Fibroblast of lung (primary cell): Measurements from ENCODE around the gene LALBA. TPM values are rescaled to one million over a fixed set of nuclear protein-coding genes. Genes with fewer than 3 reads are reported as not detected.

Source experiments
- DNase-seq, 2 donors: peaks; one replicate each; pipeline versions ENCODE4 v3.0.0 to v3.0.0-alpha.2; 2010; ENCODE audit warnings: low read depth in 2 of 2
- H2AFZ ChIP-seq: 2 replicates; pipeline ENCODE4 v1.5.1; 2012; ENCODE audit warnings: low read length, control low read depth, inconsistent platforms
- H3K27ac ChIP-seq: 2 replicates; pipeline ENCODE4 v1.5.1; 2011; ENCODE audit warnings: low read length, control low read depth; ENCODE audit not compliant: insufficient read depth
- H3K27me3 ChIP-seq: 2 replicates; pipeline ENCODE4 v1.5.1; 2011; ENCODE audit warnings: mild to moderate bottlenecking, low read length; ENCODE audit not compliant: control insufficient read depth, insufficient read depth
- H3K36me3 ChIP-seq: 2 replicates; pipeline ENCODE4 v1.5.1; 2011; ENCODE audit warnings: low read length; ENCODE audit not compliant: control insufficient read depth, insufficient read depth
- H3K4me1 ChIP-seq: 2 replicates; pipeline ENCODE4 v1.5.1; 2011; ENCODE audit warnings: low read length; ENCODE audit not compliant: control insufficient read depth, insufficient read depth; ENCODE audit errors: extremely low read depth
- H3K4me2 ChIP-seq: 2 replicates; pipeline ENCODE4 v1.5.1; 2011; ENCODE audit warnings: low read length, control low read depth; ENCODE audit not compliant: insufficient read depth; ENCODE audit errors: extremely low read depth
- H3K4me3 ChIP-seq, 4 experiments: fragments of 200-600 bp in 1 of 4; sonication (generic) in 1 of 4; replicated peaks in 1 of 4; 2 replicates each; pipeline ENCODE4 v1.5.1; 2011 to 2016; ENCODE audit warnings: low read length in 4 of 4, low read depth in 3 of 4, mild to moderate bottlenecking in 3 of 4, control low read depth in 2 of 4, inconsistent platforms in 1 of 4, mixed read lengths in 1 of 4; ENCODE audit not compliant: insufficient read depth in 1 of 4; ENCODE audit errors: control extremely low read depth in 1 of 4
- H3K79me2 ChIP-seq: 2 replicates; pipeline ENCODE4 v1.5.1; 2012; ENCODE audit warnings: mild to moderate bottlenecking, low read length, inconsistent platforms; ENCODE audit not compliant: control insufficient read depth, insufficient read depth
- H3K9ac ChIP-seq: 2 replicates; pipeline ENCODE4 v1.5.1; 2011; ENCODE audit warnings: mild to moderate bottlenecking, low read length, control low read depth; ENCODE audit not compliant: insufficient read depth
- H3K9me3 ChIP-seq: 2 replicates; pipeline ENCODE4 v1.5.1; 2012; ENCODE audit warnings: low read depth, low read length; ENCODE audit not compliant: control insufficient read depth, insufficient read depth
- H4K20me1 ChIP-seq: 2 replicates; pipeline ENCODE4 v1.5.1; 2011; ENCODE audit warnings: low read length; ENCODE audit not compliant: control insufficient read depth, insufficient read depth; ENCODE audit errors: extremely low read depth
- CTCF ChIP-seq, 2 donors: IDR thresholded peaks in 1 of 2; conservative IDR thresholded peaks in 1 of 2; 1 replicate in 1 of 2; 2 replicates in 1 of 2; pipeline ENCODE4 v1.5.1; 2011 to 2012; ENCODE audit warnings: low read length in 2 of 2, control low read depth in 1 of 2, inconsistent platforms in 1 of 2, low read depth in 1 of 2, mild to moderate bottlenecking in 1 of 2
- EZH2 ChIP-seq: IDR thresholded peaks from 2 replicates; pipeline ENCODE4 v1.5.1; 2012; ENCODE audit warnings: low read length, control low read depth, mild to moderate bottlenecking; ENCODE audit errors: missing control alignments
- polyA minus RNA-seq: library from RNA; depleted of rRNA, polyadenylated mRNA; stranded (reverse); fragments of >200 nt; gene quantifications from 2 replicates; pipeline ENCODE4 v1.2.3, GENCODE V29; 2011; ENCODE audit warnings: low replicate concordance
- polyA plus RNA-seq, 2 donors: library from polyadenylated mRNA; depleted of rRNA in 1 of 2; stranded (reverse) in 1 of 2; unstranded in 1 of 2; fragments of >200 nt; gene quantifications; 2 replicates each; pipeline ENCODE4 v1.2.1, GENCODE V29; 2011 to 2012; ENCODE audit warnings: missing spikeins in 1 of 2
- total RNA-seq: library from RNA; depleted of rRNA; stranded (reverse); fragments of >200 nt; gene quantifications from 2 replicates; pipeline ENCODE4 v1.2.1, GENCODE V29; 2014

LALBA gene
- total RNA-seq (not detected in 2 replicates), polyA plus RNA-seq (not detected in 2 replicates), polyA minus RNA-seq (not detected in 2 replicates)
- not detected in 2 replicates for polyA plus RNA-seq (2012)

- H3K4me1 ChIP-seq, result no peaks in the 10 kb centered on the region
- no peak within 1 kb of the TSS for H3K27ac ChIP-seq
- no peak for DNase-seq
- no peak within 1 kb of the TSS for H3K4me3 ChIP-seq
- H3K4me2 ChIP-seq, result no peak within 1 kb of the TSS
- no peaks in the 10 kb centered on the region for H3K79me2 ChIP-seq
- no peaks in the 10 kb centered on the region for H3K9me3 ChIP-seq
- H3K27me3 ChIP-seq, result peaks cover 5% of the 10 kb centered on the region
- H3K9ac ChIP-seq, result no peak within 1 kb of the TSS
- H3K36me3 ChIP-seq, result no peaks in the 10 kb centered on the region
- TF ChIP-seq EZH2 (no peak), CTCF (conservative IDR thresholded peaks at IDR 0.05 in 1 of 2, IDR thresholded peaks at IDR 0.05 in 1 of 2; ENCODE audit: low read depth in 1 of 2, low read length in 2 of 2) (no peak)
- H2AFZ ChIP-seq, result no peak within 1 kb of the TSS
- no peaks in the 10 kb centered on the region for H4K20me1 ChIP-seq
These were observed at the start of gene LALBA for GRCh38 chr12:48569946-48570345. TSS of gene LALBA (minus strand) at chr12:48570046. CDS start at chr12:48570020, 26 bp downstream.

- no peak overlapping the region for H2AFZ ChIP-seq
- no peaks in the 10 kb centered on the region for H3K36me3 ChIP-seq
- H3K4me3 ChIP-seq, result no peak overlapping the region
- H3K79me2 ChIP-seq, result no peaks in the 10 kb centered on the region
- no peak overlapping the region for H3K4me2 ChIP-seq
- H3K9me3 ChIP-seq, result no peaks in the 10 kb centered on the region
- TF ChIP-seq CTCF (conservative IDR thresholded peaks at IDR 0.05 in 1 of 2, IDR thresholded peaks at IDR 0.05 in 1 of 2; ENCODE audit: low read depth in 1 of 2, low read length in 2 of 2), result peak; percentile 99
- no peak for TF ChIP-seq EZH2
- H4K20me1 ChIP-seq, result no peaks in the 10 kb centered on the region
- peak; percentile 54 to 76 for DNase-seq
- H3K9ac ChIP-seq, result no peak overlapping the region
- H3K27ac ChIP-seq, result no peak overlapping the region
- H3K27me3 ChIP-seq, result no peaks in the 10 kb centered on the region
- no peaks in the 10 kb centered on the region for H3K4me1 ChIP-seq
These were observed 48.7 kb upstream of the LALBA start for GRCh38 chr12:48618541-48618940.

GRCh38 chr12:48615681-48616080 is 45.8 kb upstream of the LALBA start:
- H2AFZ ChIP-seq, result no peak overlapping the region
- DNase-seq, result no peak
- TF ChIP-seq EZH2 (no peak), CTCF (conservative IDR thresholded peaks at IDR 0.05 in 1 of 2, IDR thresholded peaks at IDR 0.05 in 1 of 2; ENCODE audit: low read depth in 1 of 2, low read length in 2 of 2) (no peak)
- no peaks in the 10 kb centered on the region for H3K79me2 ChIP-seq
- H3K4me2 ChIP-seq, result no peak overlapping the region
- H4K20me1 ChIP-seq, result no peaks in the 10 kb centered on the region
- no peaks in the 10 kb centered on the region for H3K4me1 ChIP-seq
- no peak overlapping the region for H3K4me3 ChIP-seq
- H3K9ac ChIP-seq, result no peak overlapping the region
- no peaks in the 10 kb centered on the region for H3K9me3 ChIP-seq
- H3K27me3 ChIP-seq, result no peaks in the 10 kb centered on the region
- H3K27ac ChIP-seq, result no peak overlapping the region
- no peaks in the 10 kb centered on the region for H3K36me3 ChIP-seq
